HCT116 (cell line): Measurements from ENCODE around the gene GABRQ. TPM values are rescaled to one million over a fixed set of nuclear protein-coding genes. Genes with fewer than 3 reads are reported as not detected.

Source experiments
- ATAC-seq: fragments of 200-7000 bp; cut with Tn5 transposase; 2 replicates; pipeline ENCODE4 v1.9.1; 2020; ENCODE audit warnings: mild to moderate bottlenecking, moderate library complexity
- BruUV-seq: library from RNA; stranded (reverse); fragments of 400-500 nt; replicated peaks from 2 replicates; lab custom pipeline; 2021; lab: Mats Ljungman, UMichigan
- CTCF ChIA-PET: fragments of 300-600 bp; sonication (Branson Sonifier 250); formaldehyde crosslinking; loops from one replicate; lab custom pipeline; 2021; ENCODE audit warnings: antibody characterized with exemption; lab: Charles Lee
- POLR2A ChIA-PET: fragments of 300-600, 350-600 bp; sonication (Branson Sonifier 250); formaldehyde crosslinking; loops from one replicate; lab custom pipeline; 2021; ENCODE audit warnings: antibody characterized with exemption; lab: Charles Lee
- RAD21 ChIA-PET, 2 experiments: fragments of 300-600 bp; sonication (Branson Sonifier 250); formaldehyde crosslinking; loops; one replicate each; lab custom pipeline; 2023; ENCODE audit warnings: low total read pairs in 2 of 2; ENCODE audit not compliant: uncharacterized antibody in 2 of 2, unreplicated experiment in 2 of 2, low non-redundant PET in 1 of 2; lab: Charles Lee
- DNase-seq: peaks from one replicate; pipeline ENCODE4 v3.0.0-alpha.2; 2010; ENCODE audit warnings: low read depth, low spot score
- H2AFZ ChIP-seq: fragments of 200-600 bp; shearing (Covaris generic), sonication (generic); 2 replicates; pipeline ENCODE4 v1.6.1; 2017; ENCODE audit warnings: low read depth, mixed run types, mixed read lengths, antibody characterized with exemption, low read length; ENCODE audit not compliant: poor library complexity, severe bottlenecking
- H3K27ac ChIP-seq: 2 replicates; pipeline ENCODE4 v1.5.1; 2012; ENCODE audit warnings: low read depth, low read length
- H3K27me3 ChIP-seq: fragments of 200-600 bp; sonication (generic); 2 replicates; pipeline ENCODE4 v1.6.1; 2016; ENCODE audit warnings: mixed run types, low read length, mixed read lengths; ENCODE audit not compliant: insufficient read depth
- H3K36me3 ChIP-seq, 2 experiments: fragments of 200-500 bp in 1 of 2; fragments of 200-600 bp in 1 of 2; sonication (Bioruptor generic) in 1 of 2; sonication (generic) in 1 of 2; 2 replicates each; pipeline versions ENCODE4 v1.5.1 to v1.6.1; 2014 to 2016; ENCODE audit warnings: low read length in 2 of 2, inconsistent platforms in 1 of 2, mixed read lengths in 1 of 2, mixed run types in 1 of 2; ENCODE audit not compliant: insufficient read depth in 2 of 2, control insufficient read depth in 1 of 2
- H3K4me1 ChIP-seq, 2 experiments: fragments of 200-600 bp in 1 of 2; sonication (generic) in 1 of 2; 2 replicates each; pipeline versions ENCODE4 v1.5.1 to v1.6.1; 2012 to 2017; ENCODE audit warnings: low read length in 2 of 2, inconsistent platforms in 1 of 2, mild to moderate bottlenecking in 1 of 2, mixed read lengths in 1 of 2, mixed run types in 1 of 2, moderate library complexity in 1 of 2; ENCODE audit not compliant: insufficient read depth in 2 of 2, control insufficient read depth in 1 of 2
- H3K4me2 ChIP-seq: fragments of 200-600 bp; sonication (generic); 2 replicates; pipeline ENCODE4 v1.6.1; 2017; ENCODE audit warnings: mixed run types, low read length, mixed read lengths
- H3K4me3 ChIP-seq, 2 experiments: fragments of 200-600 bp in 1 of 2; sonication (generic) in 1 of 2; replicated peaks in 1 of 2; 2 replicates each; pipeline ENCODE4 v1.5.1; 2011 to 2016; ENCODE audit warnings: low read length in 2 of 2, control low read depth in 1 of 2, low read depth in 1 of 2, mild to moderate bottlenecking in 1 of 2, mixed read lengths in 1 of 2, mixed run types in 1 of 2
- H3K79me2 ChIP-seq: fragments of 200-600 bp; sonication (generic); 2 replicates; pipeline ENCODE4 v1.6.1; 2017; ENCODE audit warnings: mild to moderate bottlenecking, mixed run types, low read length, moderate library complexity, mixed read lengths; ENCODE audit not compliant: insufficient read depth
- H3K9ac ChIP-seq: fragments of 200-600 bp; sonication (generic); 2 replicates; pipeline ENCODE4 v1.6.1; 2016; ENCODE audit warnings: low read length, mixed read lengths
- H3K9me2 ChIP-seq: fragments of 200-600 bp; sonication (generic), shearing (Covaris generic); 2 replicates; pipeline ENCODE4 v1.6.1; 2017; ENCODE audit warnings: mixed run types, mild to moderate bottlenecking, moderate library complexity; ENCODE audit not compliant: insufficient read depth
- H3K9me3 ChIP-seq, 2 experiments: fragments of 200-500 bp in 1 of 2; fragments of 200-600 bp in 1 of 2; sonication (Bioruptor generic) in 1 of 2; sonication (generic) in 1 of 2; 2 replicates each; pipeline ENCODE4 v1.6.1; 2014 to 2017; ENCODE audit warnings: low read length in 2 of 2, mixed read lengths in 2 of 2, inconsistent platforms in 1 of 2, low read depth in 1 of 2, mild to moderate bottlenecking in 1 of 2, mixed run types in 1 of 2, moderate library complexity in 1 of 2; ENCODE audit not compliant: control insufficient read depth in 1 of 2, insufficient read depth in 1 of 2
- H4K20me1 ChIP-seq: fragments of 200-600 bp; sonication (generic), shearing (Covaris generic); 2 replicates; pipeline ENCODE4 v1.6.1; 2017; ENCODE audit warnings: mixed run types, mild to moderate bottlenecking, moderate library complexity; ENCODE audit not compliant: insufficient read depth
- JUND ChIP-seq: IDR thresholded peaks from 2 replicates; pipeline ENCODE4 v1.6.1; 2012
- RAD21 ChIP-seq: IDR thresholded peaks from 2 replicates; pipeline ENCODE4 v1.6.1; 2012; ENCODE audit warnings: low read depth, mild to moderate bottlenecking
- ZFX ChIP-seq: fragments of 450-650 bp; IDR thresholded peaks from 2 replicates; pipeline ENCODE4 v1.6.1; 2017
- intact Hi-C: fragments of 100-400 bp; cut with micrococcal nuclease; formaldehyde crosslinking; loops from 2 replicates; pipeline ENCODE4 v1.10.0; 2022
- total RNA-seq: library from RNA; stranded (reverse); gene quantifications from one replicate; pipeline ENCODE4 v1.2.1, GENCODE V29; 2021; ENCODE audit not compliant: unreplicated experiment
- TF ChIP-seq, protein P1 (sequence below), 3 experiments: fragments of 200-600 bp in 1 of 3; sonication (generic) in 1 of 3; IDR thresholded peaks in 2 of 3; conservative IDR thresholded peaks in 1 of 3; 2 replicates each; pipeline ENCODE4 v1.5.1; 2012 to 2017; ENCODE audit warnings: low read depth in 2 of 3, low read length in 2 of 3, antibody characterized with exemption in 1 of 3, borderline replicate concordance in 1 of 3, control low read depth in 1 of 3, mild to moderate bottlenecking in 1 of 3, mixed read lengths in 1 of 3, mixed run types in 1 of 3, moderate library complexity in 1 of 3; ENCODE audit not compliant: insufficient read depth in 1 of 3
- TF ChIP-seq, protein P2 (sequence below): IDR thresholded peaks from 2 replicates; pipeline ENCODE4 v1.6.1; 2012
- TF ChIP-seq, protein P3 (sequence below): IDR thresholded peaks from 2 replicates; pipeline ENCODE4 v1.6.1; 2012

GABRQ gene
- total RNA-seq, 1 experiment from 2014 or later = 4.2 TPM

DNA sequence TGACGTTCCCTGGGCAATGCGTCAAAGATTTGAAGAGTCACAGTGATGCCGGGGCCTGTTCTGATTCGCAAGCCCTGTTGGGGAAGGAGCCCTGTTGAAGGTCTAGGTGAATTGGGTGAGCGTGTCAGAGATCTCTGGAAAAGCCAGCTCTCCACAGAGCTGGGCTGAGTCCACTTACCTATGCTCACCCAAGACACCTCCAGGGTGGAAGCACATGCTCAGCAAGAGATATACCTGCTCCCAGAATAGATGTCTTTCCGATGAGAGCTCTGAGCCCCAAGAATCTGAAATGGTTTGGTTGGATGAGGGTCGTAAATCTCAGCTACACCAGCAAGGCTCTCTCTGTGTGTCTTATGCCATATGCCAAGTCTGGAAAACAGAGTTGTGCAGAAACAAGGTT lies 1.7 kb downstream of the GABRQ start:
- CTCF ChIA-PET = no interaction called here

GRCh38 chrX:152640034-152640818 lies 2.5 kb downstream of the GABRQ start:
- H3K36me3 ChIP-seq = no peaks in the 10 kb centered on the region
- no peak overlapping the region for H2AFZ ChIP-seq
- H4K20me1 ChIP-seq = no peaks in the 10 kb centered on the region
- H3K9me3 ChIP-seq = no peaks in the 10 kb centered on the region
- intact Hi-C loops = no loop called here
- TF ChIP-seq, protein P1, sequence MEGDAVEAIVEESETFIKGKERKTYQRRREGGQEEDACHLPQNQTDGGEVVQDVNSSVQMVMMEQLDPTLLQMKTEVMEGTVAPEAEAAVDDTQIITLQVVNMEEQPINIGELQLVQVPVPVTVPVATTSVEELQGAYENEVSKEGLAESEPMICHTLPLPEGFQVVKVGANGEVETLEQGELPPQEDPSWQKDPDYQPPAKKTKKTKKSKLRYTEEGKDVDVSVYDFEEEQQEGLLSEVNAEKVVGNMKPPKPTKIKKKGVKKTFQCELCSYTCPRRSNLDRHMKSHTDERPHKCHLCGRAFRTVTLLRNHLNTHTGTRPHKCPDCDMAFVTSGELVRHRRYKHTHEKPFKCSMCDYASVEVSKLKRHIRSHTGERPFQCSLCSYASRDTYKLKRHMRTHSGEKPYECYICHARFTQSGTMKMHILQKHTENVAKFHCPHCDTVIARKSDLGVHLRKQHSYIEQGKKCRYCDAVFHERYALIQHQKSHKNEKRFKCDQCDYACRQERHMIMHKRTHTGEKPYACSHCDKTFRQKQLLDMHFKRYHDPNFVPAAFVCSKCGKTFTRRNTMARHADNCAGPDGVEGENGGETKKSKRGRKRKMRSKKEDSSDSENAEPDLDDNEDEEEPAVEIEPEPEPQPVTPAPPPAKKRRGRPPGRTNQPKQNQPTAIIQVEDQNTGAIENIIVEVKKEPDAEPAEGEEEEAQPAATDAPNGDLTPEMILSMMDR (IDR thresholded peaks at IDR 0.05 in 2 of 3, conservative IDR thresholded peaks at IDR 0.05 in 1 of 3; ENCODE audit: borderline replicate concordance in 1 of 3, insufficient read depth in 1 of 3, low read depth in 2 of 3, low read length in 2 of 3) = no peak
- TF ChIP-seq RAD21 = no peak
- TF ChIP-seq, protein P2, sequence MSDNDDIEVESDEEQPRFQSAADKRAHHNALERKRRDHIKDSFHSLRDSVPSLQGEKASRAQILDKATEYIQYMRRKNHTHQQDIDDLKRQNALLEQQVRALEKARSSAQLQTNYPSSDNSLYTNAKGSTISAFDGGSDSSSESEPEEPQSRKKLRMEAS = no peak
- RAD21 ChIA-PET = no interaction called here
- H3K4me3 ChIP-seq = no peak overlapping the region
- H3K27me3 ChIP-seq = no peaks in the 10 kb centered on the region
- H3K4me1 ChIP-seq = peaks cover 0 to 19% of the 10 kb centered on the region in 2 experiments; a peak in 2 of 4 replicates
- H3K27ac ChIP-seq = no peak overlapping the region
- CTCF ChIA-PET = interaction anchor here (2.2 kb wide), 1 partner anchor 887 kb away, joined by 7 read pairs; no protein-coding TSS in a partner anchor
- ATAC-seq (no peak), DNase-seq (no peak)
- BruUV-seq = no TSS peak
- no peaks in the 10 kb centered on the region for H3K79me2 ChIP-seq
- no peak overlapping the region for H3K4me2 ChIP-seq
- POLR2A ChIA-PET = no interaction called here
- no peaks in the 10 kb centered on the region for H3K9me2 ChIP-seq
- no peak overlapping the region for H3K9ac ChIP-seq

More for the DNA sequence above, 1.7 kb downstream of the GABRQ start:
- no peak overlapping the region for H3K27ac ChIP-seq
- no peaks in the 10 kb centered on the region for H4K20me1 ChIP-seq
- DNase-seq (no peak), ATAC-seq (no peak)
- no TSS peak for BruUV-seq
- H3K4me2 ChIP-seq = no peak overlapping the region
- ChIA-PET RAD21 (no interaction called here), POLR2A (no interaction called here)
- TF ChIP-seq, protein P3, sequence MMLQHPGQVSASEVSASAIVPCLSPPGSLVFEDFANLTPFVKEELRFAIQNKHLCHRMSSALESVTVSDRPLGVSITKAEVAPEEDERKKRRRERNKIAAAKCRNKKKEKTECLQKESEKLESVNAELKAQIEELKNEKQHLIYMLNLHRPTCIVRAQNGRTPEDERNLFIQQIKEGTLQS = no peak
- TF ChIP-seq JUND = no peak
- no peak for TF ChIP-seq ZFX
- no peak overlapping the region for H3K4me3 ChIP-seq
- no peaks in the 10 kb centered on the region for H3K36me3 ChIP-seq
- intact Hi-C loops = loop anchor here (5.0 kb wide), 1 partner anchor 927 kb away; no protein-coding TSS in a partner anchor
- no peak overlapping the region for H3K9ac ChIP-seq
- no peaks in the 10 kb centered on the region for H3K79me2 ChIP-seq
- H2AFZ ChIP-seq = no peak overlapping the region
- no peaks in the 10 kb centered on the region for H3K9me2 ChIP-seq
- H3K9me3 ChIP-seq = no peaks in the 10 kb centered on the region
- H3K27me3 ChIP-seq = no peaks in the 10 kb centered on the region
- peaks cover 0 to 19% of the 10 kb centered on the region in 2 experiments; a peak in 2 of 4 replicates for H3K4me1 ChIP-seq
